GM12878 (cell line): ENCODE data around the gene MINDY3. TPM values are rescaled to one million over a fixed set of nuclear protein-coding genes. Genes with fewer than 3 reads are reported as not detected.

Experiments
- ATAC-seq: fragments of 200-7000 bp; cut with Tn5 transposase; 3 replicates; pipeline ENCODE4 v1.9.1; 2020; ENCODE audit warnings: mild to moderate bottlenecking, moderate library complexity
- BruUV-seq: library from RNA; stranded (reverse); fragments of 400-500 nt; replicated peaks from 2 replicates; lab custom pipeline; 2021; lab: Mats Ljungman, UMichigan
- CTCF ChIA-PET: fragments of 300-600 bp; sonication (Branson Sonifier 250); formaldehyde crosslinking; extraction: SDS; loops from one replicate; lab custom pipeline; 2021; ENCODE audit warnings: inconsistent platforms; lab: Yijun Ruan, JAX
- POLR2A ChIA-PET: fragments of 350-600 bp; formaldehyde crosslinking; extraction: SDS; loops from one replicate; lab custom pipeline; 2021; ENCODE audit warnings: inconsistent platforms; lab: Charles Lee
- RAD21 ChIA-PET: fragments of 300-600 bp; sonication (Branson Sonifier 250); formaldehyde crosslinking; loops from one replicate; lab custom pipeline; 2023; ENCODE audit warnings: antibody characterized with exemption; ENCODE audit not compliant: unreplicated experiment; lab: Charles Lee
- SMC1A ChIA-PET: fragments of 300-600 bp; sonication (Branson Sonifier 250); formaldehyde crosslinking; loops from one replicate; lab custom pipeline; 2023; ENCODE audit not compliant: unreplicated experiment, uncharacterized antibody; lab: Charles Lee
- DNase-seq: peaks from one replicate; pipeline ENCODE4 v3.0.0-alpha.2; 2011; ENCODE audit warnings: low read depth, low spot score
- FAIRE-seq: peaks from 3 replicates; lab custom pipeline; 2011; peaks lifted over from hg19 to GRCh38; lab: Jason Lieb, UNC
- H2AFZ ChIP-seq: 2 replicates; pipeline ENCODE4 v1.6.0; 2011; ENCODE audit warnings: low read depth, low read length, control low read depth; ENCODE audit not compliant: control insufficient read depth
- H3K27ac ChIP-seq: 2 replicates; pipeline ENCODE4 v1.5.1; 2011; ENCODE audit warnings: control low read depth; ENCODE audit not compliant: control insufficient read depth, insufficient read depth
- H3K27me3 ChIP-seq, 2 experiments: replicated peaks in 1 of 2; 2 replicates each; pipeline versions ENCODE4 v1.6.0 to v1.6.1; 2011; ENCODE audit warnings: low read length in 1 of 2; ENCODE audit not compliant: control insufficient read depth in 2 of 2, insufficient read depth in 2 of 2
- H3K36me3 ChIP-seq, 2 experiments: 2 replicates each; pipeline ENCODE4 v1.5.1; 2011; ENCODE audit warnings: low read length in 1 of 2; ENCODE audit not compliant: control insufficient read depth in 2 of 2, insufficient read depth in 2 of 2
- H3K4me1 ChIP-seq: 2 replicates; pipeline ENCODE4 v1.6.1; 2011; ENCODE audit warnings: mild to moderate bottlenecking, low read length, moderate library complexity, mixed read lengths; ENCODE audit not compliant: control insufficient read depth, insufficient read depth
- H3K4me2 ChIP-seq: 2 replicates; pipeline ENCODE4 v1.6.0; 2011; ENCODE audit warnings: control low read depth; ENCODE audit not compliant: control insufficient read depth, insufficient read depth
- H3K4me3 ChIP-seq: fragments of 200-600 bp; sonication (generic); 2 replicates; pipeline ENCODE4 v1.5.1; 2016
- H3K79me2 ChIP-seq: 2 replicates; pipeline ENCODE4 v1.6.0; 2011; ENCODE audit warnings: low read length; ENCODE audit not compliant: control insufficient read depth, insufficient read depth
- H3K9ac ChIP-seq: 2 replicates; pipeline ENCODE4 v1.8.0; 2011; ENCODE audit warnings: low read length, control low read depth, mixed read lengths; ENCODE audit not compliant: control insufficient read depth, insufficient read depth
- H3K9me3 ChIP-seq: replicated peaks from 3 replicates; pipeline ENCODE4 v1.5.1; 2011; ENCODE audit warnings: mild to moderate bottlenecking, low read length; ENCODE audit not compliant: control insufficient read depth, insufficient read depth
- H4K20me1 ChIP-seq: 2 replicates; pipeline ENCODE4 v1.6.0; 2011; ENCODE audit not compliant: control insufficient read depth, insufficient read depth
- BCL11A ChIP-seq: IDR thresholded peaks from 2 replicates; pipeline ENCODE4 v1.6.1; 2011; ENCODE audit warnings: low read depth, low read length
- CBX5 ChIP-seq: sonication (generic); IDR thresholded peaks from 2 replicates; pipeline ENCODE4 v1.6.1; 2016; ENCODE audit warnings: low read depth, moderate library complexity, mild to moderate bottlenecking, inconsistent platforms
- CTCF ChIP-seq, 3 experiments: IDR thresholded peaks in 2 of 3; conservative IDR thresholded peaks in 1 of 3; 2 replicates each; pipeline ENCODE4 v1.5.1; 2011; ENCODE audit warnings: low read depth in 3 of 3, low read length in 3 of 3, mild to moderate bottlenecking in 3 of 3, control low read depth in 2 of 3, moderate library complexity in 2 of 3, inconsistent platforms in 1 of 3, mixed read lengths in 1 of 3; ENCODE audit not compliant: control insufficient read depth in 2 of 3, insufficient read depth in 1 of 3; ENCODE audit errors: extremely low read depth in 1 of 3
- JUNB ChIP-seq: IDR thresholded peaks from 2 replicates; pipeline ENCODE4 v1.6.1; 2016; ENCODE audit warnings: antibody characterized with exemption, mild to moderate bottlenecking
- KAT2A ChIP-seq: conservative IDR thresholded peaks from 2 replicates; pipeline ENCODE4 v1.6.1; 2011; ENCODE audit warnings: low read depth, low read length; ENCODE audit not compliant: control insufficient read depth
- NFIC ChIP-seq: IDR thresholded peaks from 2 replicates; pipeline ENCODE4 v1.6.1; 2012; ENCODE audit warnings: low read depth, mild to moderate bottlenecking, inconsistent platforms, low read length, moderate library complexity
- NR2F1 ChIP-seq: fragments of 450-650 bp; conservative IDR thresholded peaks from 2 replicates; pipeline ENCODE4 v1.6.1; 2017; ENCODE audit warnings: mild to moderate bottlenecking
- POLR2AphosphoS5 ChIP-seq: IDR thresholded peaks from 2 replicates; pipeline ENCODE4 v1.6.1; 2011; ENCODE audit warnings: mild to moderate bottlenecking, low read length, inconsistent platforms
- RELA ChIP-seq: fragments of 450-650 bp; IDR thresholded peaks from 2 replicates; pipeline ENCODE4 v1.8.0; 2014; ENCODE audit warnings: borderline replicate concordance; ENCODE audit not compliant: partially characterized antibody
- RFX5 ChIP-seq: IDR thresholded peaks from 2 replicates; pipeline ENCODE4 v1.6.1; 2011; ENCODE audit warnings: low read depth, low read length, improper control_type of control experiment
- SIX5 ChIP-seq: IDR thresholded peaks from 2 replicates; pipeline ENCODE4 v1.6.1; 2011; ENCODE audit warnings: mild to moderate bottlenecking, low read depth, low read length, moderate library complexity; ENCODE audit not compliant: severe bottlenecking
- SMC3 ChIP-seq: IDR thresholded peaks from 2 replicates; pipeline ENCODE4 v1.6.1; 2011; ENCODE audit warnings: low read length, improper control_type of control experiment, borderline replicate concordance
- SP1 ChIP-seq: IDR thresholded peaks from one replicate; pipeline ENCODE4 v1.6.1; 2011; ENCODE audit warnings: low read depth, low read length
- TAF1 ChIP-seq: IDR thresholded peaks from 2 replicates; pipeline ENCODE4 v1.6.1; 2011; ENCODE audit warnings: mild to moderate bottlenecking, low read depth, low read length, borderline replicate concordance
- TCF7 ChIP-seq: IDR thresholded peaks from 2 replicates; pipeline ENCODE4 v1.6.1; 2014; ENCODE audit warnings: antibody characterized with exemption, borderline replicate concordance
- YY1 ChIP-seq: IDR thresholded peaks from 2 replicates; pipeline ENCODE4 v1.6.1; 2011; ENCODE audit warnings: low read depth, mild to moderate bottlenecking, low read length
- ZSCAN29 ChIP-seq: fragments of 450-650 bp; IDR thresholded peaks from 2 replicates; pipeline ENCODE4 v1.6.1; 2017; ENCODE audit warnings: mild to moderate bottlenecking, moderate library complexity
- WGBS: methylation state at CpG from one replicate; pipeline ENCODE4 v1.1.6; 2016; ENCODE audit warnings: low lambda C conversion rate; ENCODE audit not compliant: insufficient replicate concordance, insufficient coverage; ENCODE audit errors: missing lambda C conversion rate; 5-methylcytosine and 5-hydroxymethylcytosine counted together
- in situ Hi-C: fragments of 300-500 bp; cut with MboI; formaldehyde crosslinking; loops from 9 replicates; pipeline ENCODE4 v1.14.3; 2018; ENCODE audit warnings: mixed read lengths
- intact Hi-C: fragments of 100-400 bp; cut with micrococcal nuclease; formaldehyde crosslinking; loops from one replicate; pipeline ENCODE4 v1.14.2; 2022; ENCODE audit not compliant: unreplicated experiment
- polyA plus RNA-seq, 11 experiments: library from polyadenylated mRNA; depleted of rRNA in 4 of 11; unstranded in 6 of 11; stranded (reverse) in 5 of 11; fragments of >200 nt; fragmentation: Nextera tagmentation in 4 of 11; fragmentation: Illumina TruSeq in 1 of 11; extraction: Ambion mirVana in 4 of 11; extraction: Trizol in 1 of 11; gene quantifications; 1 replicate in 1 of 11; 2 replicates in 10 of 11; pipeline versions ENCODE4 v1.2.1 to v1.2.3, GENCODE V29; 2011 to 2016; ENCODE audit warnings: inconsistent platforms in 2 of 11, missing spikeins in 2 of 11, low read depth in 1 of 11
- total RNA-seq, 4 experiments: library from RNA; depleted of rRNA in 3 of 4; stranded (reverse); fragments of >200 nt in 3 of 4; fragmentation: Illumina TruSeq in 1 of 4; extraction: Trizol in 1 of 4; gene quantifications; 2 replicates each; pipeline versions ENCODE4 v1.2.1 to v1.2.3, GENCODE V29; 2013 to 2021
- TF ChIP-seq, protein P1 (sequence below): fragments of 450-650 bp; IDR thresholded peaks from 2 replicates; pipeline ENCODE4 v1.6.1; 2017; ENCODE audit warnings: mild to moderate bottlenecking

MINDY3 gene
- total and polyA plus RNA-seq, 10 of the 15 experiments (the other 5 are each of a cell fraction or from before 2014, with no cell fraction given) = 12.0 to 23.6 (median 15.7) TPM

DNA sequence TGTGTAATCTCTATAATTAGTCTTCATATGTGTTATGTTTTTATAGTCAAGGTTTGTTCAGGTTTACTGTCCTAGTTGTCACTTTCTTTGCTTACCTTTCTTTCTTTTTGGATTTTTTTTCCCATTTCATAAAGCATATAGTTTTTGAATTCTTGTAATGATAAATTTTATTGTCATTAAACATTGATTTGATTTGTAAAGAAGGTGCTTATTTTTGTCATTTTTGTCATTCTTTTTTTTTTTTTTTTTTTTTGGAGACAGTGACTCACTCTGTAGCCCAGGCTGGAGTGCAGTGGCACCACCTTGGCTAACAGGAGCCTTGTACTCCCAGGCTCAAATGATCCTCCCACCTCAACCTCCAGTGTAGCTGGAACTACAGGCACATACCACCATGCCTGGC lies 9.6 kb upstream of the MINDY3 start:
- ChIA-PET RAD21 (no interaction called here), SMC1A (no interaction called here), POLR2A (no interaction called here), CTCF (no interaction called here)
- no peak for ATAC-seq
- H4K20me1 ChIP-seq = no peaks in the 10 kb centered on the region
- H3K36me3 ChIP-seq = no peaks in the 10 kb centered on the region
- no TSS peak for BruUV-seq
- no peak for FAIRE-seq
- no peaks in the 10 kb centered on the region for H3K79me2 ChIP-seq
- in situ Hi-C loops = no loop called here
- intact Hi-C loops = no loop called here
- H3K27ac ChIP-seq = no peak overlapping the region
- H2AFZ ChIP-seq = no peak overlapping the region
- H3K27me3 ChIP-seq = no peaks in the 10 kb centered on the region
- H3K4me2 ChIP-seq = no peak overlapping the region
- no peaks in the 10 kb centered on the region for H3K9me3 ChIP-seq
- no peak overlapping the region for H3K4me3 ChIP-seq
- DNase-seq = no peak
- TF ChIP-seq POLR2AphosphoS5 (no peak), RELA (no peak), ZSCAN29 (no peak), CBX5 (no peak), TAF1 (no peak), BCL11A (no peak), JUNB (no peak)
- TF ChIP-seq, all 136 proteins: peak for 0
- H3K9ac ChIP-seq = no peak overlapping the region
- no peaks in the 10 kb centered on the region for H3K4me1 ChIP-seq

DNA sequence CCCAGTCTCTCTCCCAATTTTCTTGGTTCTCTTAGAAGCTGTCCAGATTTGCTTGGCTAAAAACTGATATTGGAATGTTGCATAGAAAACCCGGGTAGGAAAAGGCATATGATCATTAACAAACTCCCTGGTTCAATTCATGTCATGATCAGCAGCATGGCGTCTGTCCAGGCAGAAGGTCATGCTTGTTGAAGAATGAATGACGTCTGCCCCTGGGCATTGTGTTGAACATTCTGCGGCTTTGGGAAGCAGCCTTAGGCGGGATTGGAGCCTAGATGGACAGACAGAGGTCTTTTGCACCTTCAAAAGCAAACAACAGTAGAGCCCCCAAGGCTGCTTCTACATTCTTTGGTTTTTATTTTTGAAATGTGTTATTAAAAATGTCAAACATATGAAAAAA lies 7.7 kb upstream of the MINDY3 start:
- intact Hi-C loops (no loop called here), in situ Hi-C loops (no loop called here)
- DNase-seq (no peak), ATAC-seq (no peak), FAIRE-seq (no peak)
- Histone ChIP-seq H2AFZ (no peak overlapping the region), H3K27ac (no peak overlapping the region), H4K20me1 (no peaks in the 10 kb centered on the region), H3K9ac (no peak overlapping the region), H3K36me3 (no peaks in the 10 kb centered on the region), H3K79me2 (no peaks in the 10 kb centered on the region), H3K4me3 (no peak overlapping the region), H3K4me2 (no peak overlapping the region), H3K4me1 (no peaks in the 10 kb centered on the region), H3K9me3 (no peaks in the 10 kb centered on the region), H3K27me3 (no peaks in the 10 kb centered on the region)
- WGBS = 35% methylated on average over 5 of the region's 5 CpGs
- ChIA-PET RAD21 (no interaction called here), SMC1A (no interaction called here), CTCF (no interaction called here), POLR2A (no interaction called here)
- no TSS peak for BruUV-seq
- TF ChIP-seq NFIC (no peak), SIX5 (no peak), CTCF (IDR thresholded peaks at IDR 0.05 in 2 of 3, conservative IDR thresholded peaks at IDR 0.05 in 1 of 3; ENCODE audit: control insufficient read depth in 2 of 3, extremely low read depth in 1 of 3, insufficient read depth in 1 of 3, low read depth in 3 of 3, low read length in 3 of 3) (no peak), SP1 (no peak), SMC3 (no peak), KAT2A (no peak), NR2F1 (no peak), RFX5 (no peak), YY1 (no peak), TCF7 (no peak)
- TF ChIP-seq, protein P1, sequence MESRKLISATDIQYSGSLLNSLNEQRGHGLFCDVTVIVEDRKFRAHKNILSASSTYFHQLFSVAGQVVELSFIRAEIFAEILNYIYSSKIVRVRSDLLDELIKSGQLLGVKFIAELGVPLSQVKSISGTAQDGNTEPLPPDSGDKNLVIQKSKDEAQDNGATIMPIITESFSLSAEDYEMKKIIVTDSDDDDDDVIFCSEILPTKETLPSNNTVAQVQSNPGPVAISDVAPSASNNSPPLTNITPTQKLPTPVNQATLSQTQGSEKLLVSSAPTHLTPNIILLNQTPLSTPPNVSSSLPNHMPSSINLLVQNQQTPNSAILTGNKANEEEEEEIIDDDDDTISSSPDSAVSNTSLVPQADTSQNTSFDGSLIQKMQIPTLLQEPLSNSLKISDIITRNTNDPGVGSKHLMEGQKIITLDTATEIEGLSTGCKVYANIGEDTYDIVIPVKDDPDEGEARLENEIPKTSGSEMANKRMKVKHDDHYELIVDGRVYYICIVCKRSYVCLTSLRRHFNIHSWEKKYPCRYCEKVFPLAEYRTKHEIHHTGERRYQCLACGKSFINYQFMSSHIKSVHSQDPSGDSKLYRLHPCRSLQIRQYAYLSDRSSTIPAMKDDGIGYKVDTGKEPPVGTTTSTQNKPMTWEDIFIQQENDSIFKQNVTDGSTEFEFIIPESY = no peak
